HG03521 (cell line): Measurements from ENCODE around the gene PLXNA4.

Source experiments
- ATAC-seq: cut with Tn5 transposase; IDR thresholded peaks from one replicate; pipeline ENCODE4 v1.9.1; 2021; ENCODE audit warnings: mild to moderate bottlenecking, moderate library complexity; ENCODE audit not compliant: unreplicated experiment

Gene PLXNA4

DNA sequence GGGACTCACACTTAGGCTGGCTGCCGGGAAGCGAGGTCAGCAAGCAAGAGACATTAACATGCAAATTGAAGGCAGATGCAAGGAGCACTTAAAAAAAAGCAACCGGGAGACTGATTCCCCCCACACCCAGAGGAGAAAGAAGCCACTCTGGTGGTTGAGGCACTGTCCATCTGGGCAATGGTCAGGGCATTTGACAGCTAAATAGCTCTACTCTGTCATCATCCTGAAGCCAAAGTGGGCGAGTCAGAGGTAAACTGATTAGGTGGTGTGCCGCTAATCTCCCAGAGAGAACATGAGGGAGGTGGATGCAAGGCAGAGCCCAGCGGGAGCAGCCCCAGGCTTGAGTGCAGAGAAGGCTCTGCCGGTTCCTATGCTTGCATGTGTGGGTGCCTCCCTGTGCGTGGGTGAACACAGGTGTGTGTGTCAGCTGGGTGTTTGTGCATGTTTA is 100.6 kb downstream of the PLXNA4 start:
- ATAC-seq: no peak

DNA sequence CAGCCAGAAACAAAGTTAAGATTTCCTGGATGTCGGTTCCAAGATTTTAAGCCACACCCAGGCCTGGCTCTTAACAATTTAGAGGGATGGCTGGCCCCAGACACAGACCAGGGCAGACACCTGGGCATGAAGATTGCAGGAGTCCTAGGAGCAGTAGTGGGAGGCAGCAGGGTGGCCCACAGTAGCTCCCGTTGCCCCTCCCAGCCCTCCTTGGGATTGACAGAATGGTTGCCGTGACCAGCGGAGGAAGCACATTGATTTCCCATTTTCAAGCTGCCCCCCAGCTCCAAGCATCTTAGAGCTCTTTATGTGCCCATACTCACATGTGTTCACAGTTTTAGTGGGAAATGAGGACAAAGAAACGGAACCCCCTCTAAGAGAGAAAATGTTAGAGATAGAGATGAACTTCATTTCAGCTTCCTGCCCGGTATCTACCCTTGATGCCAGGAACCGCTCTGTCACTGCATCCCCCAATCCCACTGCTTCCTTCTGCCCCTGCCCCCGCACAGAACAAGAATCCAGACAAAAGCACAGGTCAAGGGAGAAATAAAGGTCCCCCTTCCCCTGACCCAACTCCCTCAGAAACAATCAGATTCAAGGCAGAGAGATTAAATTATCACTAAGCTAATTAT is 101.1 kb downstream of the PLXNA4 start:
- ATAC-seq: no peak

DNA sequence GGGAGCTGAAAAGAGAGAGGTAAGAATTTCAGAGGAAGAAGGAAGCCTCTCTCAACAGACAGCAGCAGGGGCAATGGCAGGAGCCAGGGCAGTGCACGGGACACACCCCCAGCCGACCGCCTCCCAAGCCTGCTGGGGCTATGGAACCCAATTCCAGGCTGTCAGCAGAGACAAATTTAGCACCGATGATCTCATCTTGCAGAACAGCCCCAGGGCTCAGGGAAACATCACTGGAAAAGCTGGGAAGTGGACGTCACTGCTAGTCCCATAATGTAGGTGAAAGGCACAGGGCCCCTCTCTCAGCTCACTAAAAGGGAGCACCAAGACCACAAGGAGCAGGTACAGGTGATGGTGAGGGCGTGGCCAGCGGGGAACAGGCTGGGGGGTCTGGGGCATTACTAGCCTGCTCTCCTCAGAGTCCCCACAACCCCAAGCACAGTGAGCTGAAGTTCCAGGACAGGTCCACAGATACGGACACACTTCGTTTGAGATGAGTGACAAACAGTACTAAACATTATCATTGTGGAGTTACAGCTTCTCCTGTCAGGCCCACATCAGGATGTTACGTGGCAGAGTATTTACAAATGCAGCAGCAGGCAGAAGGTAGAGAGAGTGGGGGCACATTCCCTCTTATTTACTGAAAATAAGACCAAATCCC is 103.7 kb downstream of the PLXNA4 start:
- no peak for ATAC-seq

- no peak for ATAC-seq
Observed at GRCh38 chr7:132471515-132471914, 104.8 kb downstream of the PLXNA4 start.

GRCh38 chr7:132469681-132470080 is 106.6 kb downstream of the PLXNA4 start:
- no peak for ATAC-seq

DNA sequence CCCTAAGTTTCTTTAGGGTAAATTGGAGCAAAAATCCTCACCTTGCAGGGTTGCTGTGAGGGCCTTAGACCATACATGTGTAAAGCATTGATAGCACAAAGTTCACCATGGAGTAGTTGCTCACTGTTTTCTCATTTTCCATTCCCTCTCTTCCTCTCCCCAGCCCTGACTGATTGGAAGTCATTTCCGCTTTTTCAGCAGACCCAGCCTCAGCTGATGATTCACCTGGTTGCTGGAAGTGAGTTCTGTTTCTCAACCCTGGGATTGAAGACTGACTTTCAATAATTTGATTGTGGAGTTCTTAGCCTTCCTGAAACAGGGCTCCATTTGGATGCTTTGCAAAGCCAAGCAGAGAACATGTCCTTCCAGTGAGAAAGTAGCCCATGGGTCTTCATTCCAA is 107.0 kb downstream of the PLXNA4 start:
- ATAC-seq: no peak

DNA sequence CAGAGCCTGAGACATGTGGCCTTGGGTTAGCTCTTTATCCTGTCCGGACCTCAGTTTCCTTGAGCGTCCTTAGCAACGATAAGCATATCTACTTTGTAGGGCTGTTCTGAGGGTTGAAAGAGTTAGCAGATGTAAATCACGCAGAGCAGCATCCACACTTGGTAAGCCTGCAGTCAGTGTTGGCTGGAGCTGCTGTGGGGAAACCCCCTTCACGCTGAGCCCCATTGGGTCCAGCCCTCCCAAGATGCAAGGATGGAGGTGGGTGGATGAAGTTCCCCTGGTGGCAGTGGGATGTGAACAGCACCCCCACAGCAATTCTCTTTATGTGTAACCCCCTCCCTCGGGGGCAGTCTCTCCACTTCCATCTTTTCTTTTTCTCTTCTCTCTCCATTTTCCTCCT is 109.9 kb downstream of the PLXNA4 start:
- no peak for ATAC-seq

DNA sequence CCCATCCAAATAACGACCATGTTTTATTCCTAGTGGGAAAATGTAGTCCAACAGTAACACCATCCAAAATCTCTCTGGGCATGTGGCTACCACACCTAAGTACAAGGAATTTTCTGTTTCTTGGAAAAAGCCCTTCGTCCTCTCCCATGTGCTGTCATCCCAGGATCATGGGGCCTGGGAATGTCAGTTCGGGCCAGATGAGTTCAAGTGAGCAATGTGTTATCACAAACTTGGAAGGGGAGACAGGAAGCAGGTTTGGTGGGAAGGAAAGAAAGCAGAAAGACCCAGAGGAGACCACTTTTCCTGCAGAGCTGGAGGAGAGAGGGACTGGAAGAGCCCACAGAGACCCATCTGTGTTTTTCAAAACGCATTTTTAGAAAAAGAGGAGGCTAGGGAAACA is 110.8 kb downstream of the PLXNA4 start:
- ATAC-seq: no peak

DNA sequence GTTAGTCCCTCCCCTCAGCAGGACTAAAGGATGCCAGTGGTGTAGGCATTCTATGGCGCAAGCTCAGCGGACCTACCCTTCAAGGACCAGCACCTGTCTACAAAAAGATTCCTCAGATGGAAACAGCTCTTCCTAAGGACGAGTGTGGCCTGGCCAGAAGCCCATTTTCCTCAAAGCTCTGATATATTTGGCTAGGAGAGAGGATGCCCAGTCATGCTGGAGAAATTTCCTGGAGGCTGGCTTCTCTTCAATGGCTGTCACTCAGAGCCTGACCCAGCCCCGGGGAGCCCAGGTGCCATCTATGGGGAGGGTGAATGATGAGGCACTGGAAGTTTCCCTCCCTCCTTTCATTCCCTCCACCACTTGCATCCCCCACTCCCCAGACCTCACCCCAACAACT is 111.5 kb downstream of the PLXNA4 start:
- ATAC-seq: no peak

GRCh38 chr7:132463922-132464321 is 112.3 kb downstream of the PLXNA4 start:
- ATAC-seq: no peak

GRCh38 chr7:132462478-132462877 is 113.8 kb downstream of the PLXNA4 start:
- ATAC-seq: no peak

DNA sequence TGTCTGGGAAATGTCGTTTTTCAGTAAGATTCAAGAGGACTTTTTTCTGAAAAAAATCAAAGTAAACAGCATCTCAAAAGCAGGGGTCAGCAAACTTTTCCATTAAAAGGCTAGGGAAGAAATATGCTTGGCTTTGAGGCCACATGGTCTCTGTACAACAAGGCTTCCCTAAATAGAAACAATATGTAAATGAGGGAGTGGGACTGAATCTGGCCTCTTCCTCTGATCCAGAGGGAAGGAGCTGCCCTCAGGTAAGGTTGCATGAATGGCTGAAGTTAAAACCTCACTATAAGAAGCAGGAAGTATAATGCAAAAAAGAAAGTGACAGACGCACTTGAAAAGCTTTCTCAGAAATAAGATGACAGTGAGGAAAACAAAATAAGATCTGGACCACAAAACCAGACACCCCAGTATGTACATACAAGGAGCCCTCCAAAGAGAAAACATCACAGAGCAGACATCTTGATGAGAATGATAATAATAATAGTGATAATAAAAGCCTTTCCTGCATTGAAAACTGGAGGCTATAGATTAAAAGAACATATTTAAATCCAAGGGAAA is 115.2 kb downstream of the PLXNA4 start:
- no peak for ATAC-seq

GRCh38 chr7:132458729-132459128 is 117.5 kb downstream of the PLXNA4 start:
- no peak for ATAC-seq

DNA sequence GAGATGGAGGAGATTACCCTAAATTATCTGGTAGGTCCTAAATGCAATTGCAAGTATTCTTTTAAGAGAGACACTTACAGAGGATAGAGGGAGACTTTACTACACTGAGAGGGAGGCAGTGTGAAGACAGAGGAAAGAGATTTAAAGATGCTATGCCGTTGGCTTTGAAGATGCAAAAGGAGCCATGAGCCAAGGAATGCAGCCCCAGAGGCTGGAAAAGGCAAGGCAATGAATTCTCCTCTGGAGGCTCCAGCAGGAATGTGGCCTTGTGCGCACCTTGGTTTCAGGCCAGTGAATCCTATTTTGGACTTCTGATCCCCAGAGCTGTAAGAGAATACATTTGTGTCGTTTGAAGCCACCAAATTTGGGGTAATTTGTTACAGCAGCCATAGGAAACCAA is 118.6 kb downstream of the PLXNA4 start:
- ATAC-seq: no peak

DNA sequence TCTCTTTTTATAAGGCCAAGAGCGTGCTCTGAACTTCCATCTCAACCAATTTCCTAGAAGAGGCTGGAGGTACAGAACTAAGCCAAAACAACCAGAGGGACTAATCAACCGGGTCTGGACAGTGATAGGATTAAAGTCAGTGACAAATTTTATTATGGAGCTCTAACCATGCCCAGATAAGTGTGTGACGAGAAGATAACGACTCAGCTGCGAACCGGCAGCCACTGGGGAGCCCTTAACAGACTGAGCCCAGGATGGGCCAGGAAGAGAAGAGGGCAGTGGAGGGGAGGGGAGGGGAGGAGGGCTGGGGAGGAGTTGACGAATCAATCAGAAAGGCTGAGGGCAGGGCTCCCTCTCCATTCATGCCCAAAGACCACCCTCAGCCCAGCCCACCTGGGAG is 119.9 kb downstream of the PLXNA4 start:
- no peak for ATAC-seq

GRCh38 chr7:132455378-132455777 is 120.9 kb downstream of the PLXNA4 start:
- no peak for ATAC-seq

DNA sequence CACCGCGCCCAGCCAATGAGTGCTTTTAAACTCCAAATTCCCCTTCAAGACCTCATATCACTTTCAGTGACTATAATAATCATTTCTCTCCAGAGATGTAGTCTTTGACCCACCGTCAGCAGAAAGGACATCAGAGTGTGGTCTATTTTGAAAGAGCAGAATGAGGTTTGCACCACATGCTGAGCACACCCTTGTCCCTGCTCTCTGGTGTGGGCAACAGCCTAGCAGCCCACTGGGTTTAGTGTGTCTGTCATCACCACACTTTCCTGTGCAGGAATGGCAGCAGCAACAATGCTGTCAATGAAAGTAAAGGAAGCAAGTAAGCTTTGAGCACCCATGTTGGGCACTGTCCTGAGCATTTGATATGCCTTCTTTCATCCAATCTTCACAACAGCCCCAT is 122.4 kb downstream of the PLXNA4 start:
- ATAC-seq: no peak

DNA sequence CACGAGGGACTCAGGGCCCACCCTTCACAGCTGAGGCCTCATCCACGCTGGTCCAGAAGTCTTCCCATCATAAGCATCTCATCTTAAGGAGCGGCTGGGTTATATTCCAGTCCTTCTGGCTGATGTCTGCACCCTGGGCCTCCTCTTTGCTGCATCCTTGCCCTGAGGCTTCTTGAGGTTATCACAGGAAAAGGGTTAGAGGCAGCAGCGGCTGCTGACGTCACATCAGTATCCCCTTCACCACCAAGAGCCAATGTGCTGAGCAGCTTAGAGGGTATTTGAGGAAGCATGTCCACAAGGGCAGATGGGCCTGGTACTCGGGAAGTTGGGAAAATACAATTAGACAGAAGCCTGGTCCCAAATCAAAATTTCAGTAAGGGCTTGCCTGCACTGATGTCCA is 125.1 kb downstream of the PLXNA4 start:
- no peak for ATAC-seq

DNA sequence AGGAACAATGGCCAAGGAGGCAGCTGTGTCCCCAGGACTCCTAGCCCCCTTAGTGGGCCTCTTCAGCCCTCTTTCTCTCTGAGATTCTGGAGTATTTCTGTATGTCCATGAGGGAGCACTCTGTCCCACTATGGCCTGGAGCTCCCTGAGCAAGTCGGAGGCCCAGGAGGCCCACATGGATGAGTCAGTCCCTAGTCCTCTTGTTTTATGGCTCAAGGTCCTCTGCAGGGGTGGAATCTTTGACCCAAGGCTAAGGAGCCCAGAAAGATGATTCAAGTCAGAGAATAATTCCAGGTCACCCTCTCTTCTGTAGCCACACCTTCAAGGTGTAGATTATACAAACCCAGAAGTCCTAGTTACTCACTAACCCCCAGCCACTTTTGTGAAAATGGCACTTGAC is 125.6 kb downstream of the PLXNA4 start:
- ATAC-seq: no peak

GRCh38 chr7:132450188-132450587 is 126.1 kb downstream of the PLXNA4 start:
- ATAC-seq: no peak

DNA sequence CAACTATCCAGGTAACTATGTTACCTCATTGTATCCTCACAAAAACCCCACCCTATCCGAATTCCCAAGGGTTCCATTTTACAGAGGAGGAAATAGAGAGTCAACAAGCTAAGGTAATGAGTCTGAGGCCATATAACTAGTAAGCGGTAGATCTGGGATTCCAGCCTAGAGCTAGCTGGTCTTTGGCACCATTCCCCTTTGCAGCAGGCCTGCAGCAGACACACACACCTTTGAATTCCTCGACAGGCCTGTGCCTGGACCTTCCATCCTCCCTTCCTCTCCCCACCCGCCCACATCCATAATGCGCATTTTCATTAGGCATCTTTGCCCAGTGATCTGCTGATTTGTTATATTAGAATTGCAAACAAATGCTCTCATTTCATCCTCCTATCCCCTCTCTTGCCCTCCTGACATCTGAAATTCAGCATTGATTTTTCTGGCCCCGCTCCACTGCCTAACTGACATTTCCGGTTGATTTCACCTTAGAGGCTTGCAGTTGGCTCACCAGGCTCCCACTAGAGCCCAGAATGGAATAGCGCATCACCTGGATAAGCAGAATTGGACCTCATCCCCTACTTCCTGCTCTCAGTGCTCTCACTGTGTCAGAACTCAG is 129.5 kb downstream of the PLXNA4 start:
- ATAC-seq: no peak

- ATAC-seq: no peak
Observed at GRCh38 chr7:132446260-132446659, 130.0 kb downstream of the PLXNA4 start.
